Right cardiac atrium (tissue), 5 donors: ENCODE results near the gene GPC5. TPM values are rescaled to one million over a fixed set of nuclear protein-coding genes. Genes with fewer than 3 reads are reported as not detected.
A peak's percentile ranks its signal among the peaks of the same experiment; 100 is the strongest.
"Not testable (repeated sequence)": the region's sequence is repeated elsewhere in the genome, so short reads cannot be mapped to it uniquely, and the experiment has no call there.

Source experiments
- ATAC-seq, 2 donors: fragments of 200-7000 bp; cut with Tn5 transposase; one replicate each; pipeline versions ENCODE4 v1.8.0 to v1.9.1; 2020; ENCODE audit warnings: moderate library complexity in 2 of 2, mild to moderate bottlenecking in 1 of 2
- DNase-seq, 3 donors: peaks; one replicate each; pipeline ENCODE4 v3.0.0-alpha.2; 2020
- H3K27ac ChIP-seq: one replicate; pipeline ENCODE4 v1.5.1; 2013; ENCODE audit warnings: mild to moderate bottlenecking, low read length, control low read depth, moderate library complexity
- H3K27me3 ChIP-seq: one replicate; pipeline ENCODE4 v1.6.1; 2013; ENCODE audit not compliant: control insufficient read depth, insufficient read depth
- H3K4me1 ChIP-seq: one replicate; pipeline ENCODE4 v1.6.1; 2013; ENCODE audit warnings: low read length; ENCODE audit not compliant: control insufficient read depth, insufficient read depth
- H3K4me3 ChIP-seq: one replicate; pipeline ENCODE4 v1.5.1; 2013; ENCODE audit warnings: low read length, control low read depth
- H3K9me3 ChIP-seq: one replicate; pipeline ENCODE4 v1.6.1; 2013; ENCODE audit warnings: low read length; ENCODE audit not compliant: control insufficient read depth
- WGBS: extraction: QIAGEN DNeasy Blood & Tissue Kit; methylation state at CpG from one replicate; pipeline ENCODE4 v1.1.7; 2013; 5-methylcytosine and 5-hydroxymethylcytosine counted together
- intact Hi-C, 4 donors: fragments of 100-400 bp; cut with DNase I; formaldehyde crosslinking; loops; one replicate each; pipeline versions ENCODE4 v1.11.0 to v1.14.0; 2022 to 2023
- polyA plus RNA-seq: library from polyadenylated mRNA; stranded (reverse); fragments of 200-250 nt; gene quantifications from one replicate; pipeline ENCODE4 v1.2.3, GENCODE V29; 2013
- total RNA-seq, 4 donors: library from RNA; stranded (reverse); fragmentation: NEBNext Ultra II Directional; extraction: Animal tissue kit (Norgen Biotek cat#: 25700); gene quantifications; one replicate each; pipeline ENCODE4 v1.2.1, GENCODE V29; 2021
- donor health status: healthy with polysubstance abuse.
- donor health status: DM: no; HTN: yes; CAD: no.
- donor health status: DM: no; HTN: no; CAD: no.
- donor health status: DM: no; HTN: yes; CAD: no; lungs with severe emphysema.
- donor health status: DM: yes; HTN: yes; CAD: no.

Gene GPC5
- total and polyA plus RNA-seq, 5 donors: 0.99 to 4.3 (median 2.6) TPM

DNA sequence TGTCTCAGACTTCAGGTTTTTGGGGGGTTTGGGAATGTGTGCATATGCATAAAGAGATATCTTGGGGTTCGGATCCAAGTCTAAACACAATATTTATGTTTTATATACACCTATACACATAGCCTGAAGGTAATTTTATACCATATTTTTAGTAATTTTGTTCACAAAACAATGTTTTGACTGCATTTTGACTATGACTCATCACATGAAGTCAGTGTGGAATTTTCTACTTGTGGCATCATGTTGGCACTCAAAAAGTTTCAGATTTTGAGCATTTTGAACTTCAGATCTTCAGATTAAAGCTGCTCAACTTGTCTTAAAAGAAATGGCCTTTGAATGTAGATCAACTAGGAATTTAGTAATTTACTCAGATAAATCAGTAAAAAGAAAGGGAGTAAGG is 1115.3 kb downstream of the GPC5 start:
- 39% methylated on average over 1 of the region's 1 CpG for WGBS
- H3K4me3 ChIP-seq: no peak overlapping the region
- no peaks in the 10 kb centered on the region for H3K27me3 ChIP-seq
- no peak overlapping the region for H3K27ac ChIP-seq
- H3K9me3 ChIP-seq: no peaks in the 10 kb centered on the region
- no peaks in the 10 kb centered on the region for H3K4me1 ChIP-seq
- DNase-seq (no peak), ATAC-seq (no peak)
- intact Hi-C loops: no loop called here

DNA sequence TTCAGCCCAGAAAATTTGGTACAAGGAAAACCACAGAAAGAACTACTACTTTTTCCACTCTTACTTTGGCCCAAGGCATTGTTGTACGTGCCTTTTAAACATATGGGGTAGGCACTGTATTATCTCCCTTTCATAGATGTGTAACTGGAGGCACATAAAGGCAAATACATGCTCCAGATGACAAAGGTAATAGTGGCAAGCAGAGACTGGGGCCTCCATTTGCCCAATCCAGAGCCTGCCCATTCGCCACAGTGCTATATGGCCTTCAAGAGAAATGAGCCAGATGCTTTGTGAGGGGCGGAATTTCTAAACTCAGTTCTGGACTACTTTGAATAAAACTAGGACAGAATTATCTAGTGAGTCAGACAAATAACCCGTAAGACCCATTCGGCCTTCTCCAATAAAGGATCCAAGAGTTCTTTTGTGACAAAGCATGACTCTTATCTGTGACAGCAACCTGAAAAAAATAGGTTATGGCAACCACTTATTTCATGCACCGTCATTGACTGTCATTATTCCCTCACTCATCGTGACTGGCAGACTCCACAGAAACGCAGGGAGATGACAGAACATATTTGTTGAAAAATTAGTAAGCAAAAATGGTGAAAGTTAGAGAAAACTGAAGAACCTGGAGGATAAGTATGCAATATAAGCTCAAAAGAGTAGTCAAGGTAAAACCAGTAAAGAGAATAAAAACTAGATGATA is 1116.2 kb downstream of the GPC5 start:
- no peak overlapping the region for H3K4me3 ChIP-seq
- no peaks in the 10 kb centered on the region for H3K4me1 ChIP-seq
- WGBS: 83% methylated on average over 8 of the region's 8 CpGs
- H3K9me3 ChIP-seq: no peaks in the 10 kb centered on the region
- H3K27ac ChIP-seq: no peak overlapping the region
- H3K27me3 ChIP-seq: no peaks in the 10 kb centered on the region
- intact Hi-C loops: no loop called here
- ATAC-seq: no peak
- peak in 1 of 3 donors; percentile 21 for DNase-seq

DNA sequence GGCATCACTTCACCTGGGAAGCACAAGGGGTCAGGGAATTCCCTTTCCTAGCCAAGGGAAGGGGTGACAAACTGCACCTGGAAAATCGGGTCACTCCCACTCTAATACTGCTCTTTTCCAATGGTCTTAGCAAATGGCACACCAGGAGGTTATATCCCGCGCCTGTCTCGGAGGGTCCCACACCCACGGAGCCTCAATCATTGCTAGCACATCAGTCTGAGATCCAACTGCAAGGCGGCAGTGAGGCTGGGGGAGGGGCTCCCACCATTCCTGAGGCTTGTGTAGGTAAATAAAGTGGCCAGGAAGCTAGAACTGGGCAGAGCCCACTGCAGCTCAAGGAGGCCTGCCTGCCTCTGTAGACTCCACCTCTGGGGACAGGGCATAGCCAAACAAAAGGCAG is 1118.5 kb downstream of the GPC5 start:
- H3K9me3 ChIP-seq, H3K27ac ChIP-seq, H3K4me3 ChIP-seq, ATAC-seq, intact Hi-C loops, H3K27me3 ChIP-seq, H3K4me1 ChIP-seq: not testable (repeated sequence)
- DNase-seq: peak in 1 of 3 donors; percentile 27
- whole genome bisulfite sequencing: 92% methylated on average over 6 of the region's 6 CpGs

DNA sequence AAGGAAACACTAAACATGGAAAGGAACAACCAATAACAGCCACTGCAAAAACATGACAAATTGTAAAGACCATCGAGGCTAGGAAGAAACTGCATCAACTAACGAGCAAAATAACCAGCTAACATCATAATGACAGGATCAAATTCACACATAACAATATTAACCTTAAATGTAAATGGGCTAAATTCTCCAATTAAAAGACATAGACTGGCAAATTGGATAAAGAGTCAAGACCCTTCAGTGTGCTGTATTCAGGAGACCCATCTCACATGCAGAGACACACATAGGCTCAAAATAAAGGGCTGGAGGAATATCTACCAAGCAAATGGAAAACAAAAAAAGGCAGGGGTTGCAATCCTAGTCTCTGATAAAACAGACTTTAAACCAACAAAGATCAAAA is 1120.2 kb downstream of the GPC5 start:
- H3K4me3 ChIP-seq, H3K4me1 ChIP-seq, H3K9me3 ChIP-seq, H3K27ac ChIP-seq, H3K27me3 ChIP-seq, ATAC-seq, DNase-seq, intact Hi-C loops: not testable (repeated sequence)
- 63% methylated on average over 2 of the region's 2 CpGs for WGBS

DNA sequence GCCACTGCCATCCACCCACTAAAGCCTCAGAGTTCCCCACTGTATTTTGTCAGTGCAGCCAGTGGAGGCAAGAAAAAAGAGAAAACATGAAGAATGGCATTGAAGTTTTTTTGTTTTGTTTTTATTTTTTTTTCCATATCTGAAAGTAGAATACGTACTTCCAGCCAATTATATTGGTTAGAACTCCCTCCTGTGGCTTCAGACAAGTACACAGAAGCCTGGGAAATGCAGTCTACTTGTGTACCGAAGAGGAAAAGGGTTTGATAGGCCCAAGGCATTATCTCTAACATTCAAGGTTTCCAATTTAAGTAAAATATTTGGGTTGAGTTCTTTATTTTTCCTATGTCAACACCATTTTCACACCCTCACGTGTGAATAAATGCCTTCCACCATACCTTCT is 1131.9 kb downstream of the GPC5 start:
- no peak for DNase-seq
- H3K27ac ChIP-seq: no peak overlapping the region
- H3K27me3 ChIP-seq: no peaks in the 10 kb centered on the region
- intact Hi-C loops: no loop called here
- H3K4me1 ChIP-seq: no peaks in the 10 kb centered on the region
- no peak for ATAC-seq
- H3K4me3 ChIP-seq: no peak overlapping the region
- 53% methylated on average over 3 of the region's 3 CpGs for WGBS
- no peaks in the 10 kb centered on the region for H3K9me3 ChIP-seq

DNA sequence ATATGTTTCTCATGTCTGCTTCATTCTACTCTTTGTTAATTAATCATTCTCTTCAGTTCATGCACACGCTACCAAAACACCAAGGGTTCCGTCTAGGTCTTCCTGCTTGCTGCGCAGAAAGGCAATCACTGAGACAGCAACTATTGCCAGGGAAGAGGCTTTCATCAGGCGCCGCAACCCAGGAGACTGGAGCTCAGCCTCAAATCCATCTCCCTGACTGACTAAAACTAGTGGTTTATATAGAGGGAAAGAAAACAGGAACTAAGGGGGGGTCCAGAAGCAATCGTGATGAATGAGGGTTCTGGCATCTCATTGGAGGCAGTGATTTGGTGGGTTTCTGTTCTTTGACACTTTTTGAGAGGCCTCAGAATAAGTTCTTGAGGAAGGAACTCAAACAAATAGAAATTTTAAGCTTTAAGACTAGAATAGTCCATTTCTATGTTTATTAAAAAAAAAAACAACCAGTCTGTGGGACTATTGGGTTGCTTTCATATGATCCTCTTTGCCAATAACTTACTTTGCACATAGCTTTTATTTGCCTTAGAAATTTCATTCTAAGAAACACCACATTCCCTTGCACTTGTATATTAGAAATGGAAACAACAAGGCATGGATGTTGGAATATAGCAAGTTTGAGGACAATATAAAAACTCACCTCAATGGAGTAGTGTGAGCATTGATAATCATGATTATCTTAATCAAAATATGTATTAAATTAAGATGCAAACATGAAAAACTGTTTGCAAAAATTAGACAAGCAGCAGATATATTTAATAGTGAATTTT is 1137.0 kb downstream of the GPC5 start:
- Histone ChIP-seq H3K4me3 (no peak overlapping the region), H3K27me3 (no peaks in the 10 kb centered on the region)

DNA sequence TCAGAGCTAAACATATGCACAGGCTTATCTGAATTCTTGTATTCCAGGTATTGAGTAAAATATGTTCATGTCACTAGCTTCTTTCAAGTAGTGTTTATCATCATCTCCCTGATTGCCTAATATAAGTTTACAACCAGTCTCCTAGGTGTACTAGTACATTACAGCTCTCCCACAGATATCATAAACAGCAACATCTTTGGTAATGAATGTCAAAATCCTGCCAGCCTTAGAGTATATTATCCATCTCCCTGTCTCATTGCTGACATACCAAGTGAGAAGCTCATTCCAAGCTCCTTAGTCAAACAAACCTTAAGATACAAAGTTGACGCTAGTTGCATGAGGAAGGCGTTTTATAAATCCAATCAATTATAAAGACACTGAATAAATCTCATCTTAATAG is 1139.0 kb downstream of the GPC5 start:
- no peaks in the 10 kb centered on the region for H3K9me3 ChIP-seq
- no peak for ATAC-seq
- no peaks in the 10 kb centered on the region for H3K27me3 ChIP-seq
- 87% methylated on average over 2 of the region's 2 CpGs for WGBS
- no peak overlapping the region for H3K27ac ChIP-seq
- H3K4me1 ChIP-seq: no peaks in the 10 kb centered on the region
- no peak for DNase-seq
- no peak overlapping the region for H3K4me3 ChIP-seq
- intact Hi-C loops: no loop called here

More for the DNA sequence above, 1137.0 kb downstream of the GPC5 start:
- Histone ChIP-seq H3K9me3 (no peaks in the 10 kb centered on the region), H3K4me1 (no peaks in the 10 kb centered on the region), H3K27ac (no peak overlapping the region)
- DNase-seq: no peak
- no peak for ATAC-seq
- 89% methylated on average over 6 of the region's 6 CpGs for WGBS
- intact Hi-C loops: no loop called here

DNA sequence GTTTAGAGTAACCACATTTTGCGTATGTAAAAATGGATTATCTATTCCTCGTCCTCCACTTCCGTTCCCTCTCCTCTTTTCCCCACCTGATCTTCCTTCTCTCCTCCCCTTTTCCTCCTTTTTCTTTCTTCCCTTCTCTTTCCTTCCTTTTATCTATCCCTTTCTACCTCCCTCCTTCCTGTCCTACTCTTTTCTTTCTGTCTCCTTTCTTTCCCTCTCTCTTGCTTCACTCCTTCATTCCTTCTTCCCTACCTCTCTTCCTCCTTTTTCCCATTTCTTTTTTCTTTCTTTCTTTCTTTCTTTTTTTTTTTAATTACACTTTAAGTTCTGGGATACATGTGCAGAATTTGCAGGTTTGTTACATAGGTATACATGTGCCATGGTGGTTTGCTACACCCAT is 1139.7 kb downstream of the GPC5 start:
- WGBS: 93% methylated on average over 3 of the region's 3 CpGs
- DNase-seq (no peak), ATAC-seq (no peak)
- no peak overlapping the region for H3K27ac ChIP-seq
- intact Hi-C loops: no loop called here
- no peaks in the 10 kb centered on the region for H3K27me3 ChIP-seq
- H3K4me3 ChIP-seq: no peak overlapping the region
- H3K9me3 ChIP-seq: no peaks in the 10 kb centered on the region
- no peaks in the 10 kb centered on the region for H3K4me1 ChIP-seq

DNA sequence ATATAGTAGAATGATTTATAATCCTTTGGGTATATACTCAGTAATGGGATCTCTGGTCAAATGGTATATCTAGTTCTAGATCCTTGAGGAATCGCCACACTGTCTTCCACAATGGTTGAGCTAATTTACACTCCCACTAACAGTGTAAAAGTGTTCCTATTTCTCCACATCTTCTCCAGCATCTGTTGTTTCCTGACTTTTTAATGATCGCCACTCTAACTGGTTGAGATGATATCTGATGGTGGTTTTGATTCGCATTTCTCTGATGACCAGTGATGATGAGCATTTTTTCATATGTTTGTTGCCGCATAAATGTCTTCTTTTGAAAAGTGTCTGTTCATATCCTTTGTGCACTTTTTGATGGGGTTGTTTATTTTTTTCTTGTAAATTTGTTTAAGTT is 1140.7 kb downstream of the GPC5 start:
- 93% methylated on average over 4 of the region's 4 CpGs for WGBS
- intact Hi-C loops, H3K9me3 ChIP-seq, H3K27ac ChIP-seq, H3K27me3 ChIP-seq, H3K4me3 ChIP-seq, DNase-seq, H3K4me1 ChIP-seq, ATAC-seq: not testable (repeated sequence)

DNA sequence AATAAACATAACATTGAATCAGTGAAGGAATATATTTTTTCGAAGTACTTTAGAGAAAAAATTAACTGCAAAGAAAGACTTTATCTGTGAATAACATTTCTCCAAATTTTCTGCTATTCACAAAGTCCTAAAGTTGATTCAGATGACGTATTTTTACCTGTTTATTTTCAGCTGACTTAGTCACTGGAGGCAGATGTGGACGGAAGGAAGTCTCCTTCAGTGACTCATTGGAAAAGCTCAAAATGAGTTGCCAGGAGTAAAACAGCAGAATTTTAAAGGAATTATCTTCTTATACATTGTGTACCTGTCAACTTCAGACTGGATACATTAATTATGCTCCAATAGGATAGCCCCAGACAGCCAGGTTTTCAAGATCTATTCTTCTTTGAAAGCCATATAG is 1148.8 kb downstream of the GPC5 start:
- DNase-seq: no peak
- Histone ChIP-seq H3K27me3 (no peaks in the 10 kb centered on the region), H3K9me3 (no peaks in the 10 kb centered on the region), H3K4me3 (no peak overlapping the region), H3K27ac (no peak overlapping the region), H3K4me1 (no peaks in the 10 kb centered on the region)
- ATAC-seq: no peak
- intact Hi-C loops: no loop called here
- WGBS: 78% methylated on average over 3 of the region's 3 CpGs

DNA sequence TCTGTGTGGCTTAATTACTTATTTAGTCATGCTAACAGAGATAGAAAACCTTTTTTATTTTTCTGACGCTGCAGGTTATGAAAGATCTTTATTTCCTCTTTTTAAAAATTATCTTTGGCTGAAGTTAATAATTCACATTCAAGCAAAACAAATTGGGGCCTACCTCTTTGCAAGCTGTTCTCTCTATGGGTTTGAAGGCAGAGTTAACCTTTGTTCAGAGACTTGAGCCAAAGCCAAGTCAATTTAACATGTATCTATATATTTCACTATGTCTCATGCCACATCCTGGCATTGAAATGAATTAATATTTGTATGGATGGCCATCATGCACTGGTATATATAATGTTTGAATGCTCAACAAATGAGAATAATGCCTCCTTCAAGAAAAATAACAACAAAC is 1150.9 kb downstream of the GPC5 start:
- DNase-seq (no peak), ATAC-seq (no peak)
- Histone ChIP-seq H3K4me1 (no peaks in the 10 kb centered on the region), H3K4me3 (no peak overlapping the region), H3K27me3 (no peaks in the 10 kb centered on the region), H3K9me3 (no peaks in the 10 kb centered on the region), H3K27ac (no peak overlapping the region)
- 78% methylated on average over 1 of the region's 1 CpG for WGBS
- intact Hi-C loops: no loop called here
